Neural progenitor cell (in vitro differentiated cells): ENCODE results near the gene ARMC10. TPM values are rescaled to one million over a fixed set of nuclear protein-coding genes. Genes with fewer than 3 reads are reported as not detected.
"Not testable (repeated sequence)": the region's sequence is repeated elsewhere in the genome, so short reads cannot be mapped to it uniquely, and the experiment has no call there.

Experiments used
- DNase-seq: peaks from one replicate; pipeline ENCODE4 v3.0.0-alpha.2; 2016; ENCODE audit warnings: low spot score
- H2AFZ ChIP-seq: fragments of 200-600 bp; sonication (generic); replicated peaks from 2 replicates; pipeline ENCODE4 v1.6.1; 2016; ENCODE audit warnings: antibody characterized with exemption
- H3F3A ChIP-seq: fragments of 200-600 bp; sonication (generic); 2 replicates; pipeline ENCODE4 v1.6.1; 2016; ENCODE audit warnings: antibody characterized with exemption, low read depth
- H3K27ac ChIP-seq: fragments of 200-600 bp; sonication (generic); 2 replicates; pipeline ENCODE4 v1.5.1; 2016; ENCODE audit warnings: mild to moderate bottlenecking
- H3K27me3 ChIP-seq: fragments of 200-600 bp; sonication (generic); 2 replicates; pipeline ENCODE4 v1.6.1; 2016; ENCODE audit warnings: mild to moderate bottlenecking, moderate library complexity
- H3K36me3 ChIP-seq: fragments of 200-600 bp; sonication (generic); 2 replicates; pipeline ENCODE4 v1.5.1; 2016
- H3K4me1 ChIP-seq: fragments of 200-600 bp; sonication (generic); 2 replicates; pipeline ENCODE4 v1.6.1; 2016; ENCODE audit warnings: mixed run types
- H3K4me2 ChIP-seq: fragments of 200-600 bp; sonication (generic); 2 replicates; pipeline ENCODE4 v1.6.1; 2016
- H3K4me3 ChIP-seq: fragments of 200-600 bp; sonication (generic); 2 replicates; pipeline ENCODE4 v1.5.1; 2016
- H3K79me2 ChIP-seq: fragments of 200-600 bp; sonication (generic); 2 replicates; pipeline ENCODE4 v1.6.1; 2016; ENCODE audit warnings: low read depth
- H3K9ac ChIP-seq: fragments of 200-600 bp; sonication (generic); 2 replicates; pipeline ENCODE4 v1.6.1; 2016
- H3K9me3 ChIP-seq: fragments of 200-600 bp; sonication (generic); 2 replicates; pipeline ENCODE4 v1.5.1; 2016; ENCODE audit warnings: low read depth
- H4K20me1 ChIP-seq: fragments of 200-600 bp; sonication (generic); 2 replicates; pipeline ENCODE4 v1.6.1; 2016; ENCODE audit warnings: low read depth
- H3K27ac Mint-ChIP-seq: 3 replicates; pipeline ENCODE4 v1.8.0; 2021; ENCODE audit warnings: mixed read lengths
- H3K27me3 Mint-ChIP-seq: 2 replicates; pipeline ENCODE4 v1.8.0; 2022; ENCODE audit warnings: low read depth, mild to moderate bottlenecking, inconsistent platforms, moderate library complexity, mixed read lengths; ENCODE audit not compliant: insufficient read depth
- H3K36me3 Mint-ChIP-seq: 3 replicates; pipeline ENCODE4 v1.8.0; 2021; ENCODE audit warnings: mixed read lengths
- H3K4me1 Mint-ChIP-seq: 3 replicates; pipeline ENCODE4 v1.8.0; 2021; ENCODE audit warnings: mixed read lengths
- H3K4me3 Mint-ChIP-seq: 3 replicates; pipeline ENCODE4 v1.8.0; 2021; ENCODE audit warnings: mild to moderate bottlenecking, moderate library complexity, mixed read lengths
- H3K9me3 Mint-ChIP-seq: 3 replicates; pipeline ENCODE4 v1.8.0; 2020; ENCODE audit warnings: mixed read lengths
- CTCF ChIP-seq: fragments of 200-600 bp; sonication (generic); IDR thresholded peaks from 2 replicates; pipeline ENCODE4 v1.5.1; 2017; ENCODE audit warnings: antibody characterized with exemption, mild to moderate bottlenecking
- EZH2 ChIP-seq: fragments of 200-600 bp; sonication (generic); IDR thresholded peaks from 2 replicates; pipeline ENCODE4 v1.6.1; 2017; ENCODE audit warnings: antibody characterized with exemption, mild to moderate bottlenecking, moderate library complexity
- EZH2phosphoT487 ChIP-seq: fragments of 200-600 bp; sonication (generic); IDR thresholded peaks from 2 replicates; pipeline ENCODE4 v1.6.1; 2017; ENCODE audit warnings: antibody characterized with exemption
- total RNA-seq: library from RNA; depleted of rRNA; stranded (reverse); fragments of >200 nt; gene quantifications from 2 replicates; pipeline ENCODE4 v1.2.3, GENCODE V29; 2015; ENCODE audit warnings: low replicate concordance

The ARMC10 gene
- total RNA-seq, 1 donor from 2014 or later = 56.5 TPM

- Mint-ChIP-seq H3K4me3 (no peak overlapping the region), H3K27me3 (no peaks in the 10 kb centered on the region), H3K36me3 (peaks cover 14% of the 10 kb centered on the region), H3K4me1 (peaks cover under 1% of the 10 kb centered on the region), H3K27ac (no peak overlapping the region), H3K9me3 (no peaks in the 10 kb centered on the region)
- Histone ChIP-seq H3K79me2 (no peaks in the 10 kb centered on the region), H3K27me3 (no peaks in the 10 kb centered on the region), H3F3A (peaks cover 17% of the 10 kb centered on the region), H3K4me2 (no peak overlapping the region), H4K20me1 (no peaks in the 10 kb centered on the region), H3K4me3 (no peak overlapping the region), H3K9ac (no peak overlapping the region), H2AFZ (no peak overlapping the region), H3K27ac (no peak overlapping the region), H3K4me1 (no peaks in the 10 kb centered on the region), H3K9me3 (no peaks in the 10 kb centered on the region), H3K36me3 (peaks cover 10% of the 10 kb centered on the region)
- no peak for DNase-seq
- TF ChIP-seq EZH2 = no peak
- TF ChIP-seq EZH2phosphoT487 = no peak
- TF ChIP-seq CTCF = no peak
These were observed 25.4 kb downstream of the ARMC10 start for GRCh38 chr7:103100348-103100747.

GRCh38 chr7:103101543-103101942 is 26.6 kb downstream of the ARMC10 start:
- peaks cover 10% of the 10 kb centered on the region for H3K4me1 Mint-ChIP-seq

GRCh38 chr7:103106005-103106702 is 31.2 kb downstream of the ARMC10 start:
- H3K27me3 ChIP-seq = no peaks in the 10 kb centered on the region
- H3K4me3 ChIP-seq = no peak overlapping the region
- no peak overlapping the region for H2AFZ ChIP-seq
- H3K27me3 Mint-ChIP-seq = no peaks in the 10 kb centered on the region
- H3F3A ChIP-seq = peaks cover 7% of the 10 kb centered on the region
- H3K4me1 Mint-ChIP-seq = peaks cover 23% of the 10 kb centered on the region
- DNase-seq = peak; percentile 9
- no peak overlapping the region for H3K4me2 ChIP-seq
- H3K36me3 ChIP-seq = no peaks in the 10 kb centered on the region
- no peak overlapping the region for H3K4me3 Mint-ChIP-seq
- no peaks in the 10 kb centered on the region for H4K20me1 ChIP-seq
- TF ChIP-seq EZH2phosphoT487 (no peak), CTCF (no peak)
- no peaks in the 10 kb centered on the region for H3K4me1 ChIP-seq
- no peaks in the 10 kb centered on the region for H3K79me2 ChIP-seq
- no peaks in the 10 kb centered on the region for H3K9me3 ChIP-seq
- H3K9me3 Mint-ChIP-seq = peaks cover 6% of the 10 kb centered on the region
- H3K9ac ChIP-seq = no peak overlapping the region
- H3K27ac Mint-ChIP-seq = peak overlapping the region; percentile 85
- H3K27ac ChIP-seq = no peak overlapping the region
- H3K36me3 Mint-ChIP-seq = peaks cover 32% of the 10 kb centered on the region

More at GRCh38 chr7:103101543-103101942, 26.6 kb downstream of the ARMC10 start:
- Histone ChIP-seq H3K36me3 (peaks cover 6% of the 10 kb centered on the region), H4K20me1 (no peaks in the 10 kb centered on the region), H3K9me3 (no peaks in the 10 kb centered on the region), H3K79me2 (no peaks in the 10 kb centered on the region), H3K27ac (no peak overlapping the region), H3K9ac (no peak overlapping the region), H3K4me3 (no peak overlapping the region), H3K4me2 (no peak overlapping the region), H3F3A (peaks cover 16% of the 10 kb centered on the region), H3K27me3 (no peaks in the 10 kb centered on the region), H3K4me1 (no peaks in the 10 kb centered on the region), H2AFZ (no peak overlapping the region)
- Mint-ChIP-seq H3K9me3 (no peaks in the 10 kb centered on the region), H3K27me3 (no peaks in the 10 kb centered on the region), H3K27ac (no peak overlapping the region), H3K4me3 (no peak overlapping the region), H3K36me3 (peaks cover 7% of the 10 kb centered on the region)
- TF ChIP-seq CTCF = no peak
- no peak for TF ChIP-seq EZH2phosphoT487
- no peak for TF ChIP-seq EZH2
- no peak for DNase-seq

GRCh38 chr7:103106703-103107070 is 31.7 kb downstream of the ARMC10 start:
- not testable (repeated sequence) for H4K20me1 ChIP-seq, H3K9me3 ChIP-seq, H3K4me3 ChIP-seq, H3K27me3 ChIP-seq, H2AFZ ChIP-seq, H3K27me3 Mint-ChIP-seq, H3K4me1 ChIP-seq, H3K79me2 ChIP-seq, H3K36me3 ChIP-seq, H3K4me2 ChIP-seq, H3F3A ChIP-seq, H3K9ac ChIP-seq, H3K4me3 Mint-ChIP-seq, H3K9me3 Mint-ChIP-seq, H3K27ac ChIP-seq, DNase-seq
- Mint-ChIP-seq H3K27ac (peak overlapping the region; percentile 85), H3K4me1 (peaks cover 23% of the 10 kb centered on the region), H3K36me3 (peaks cover 34% of the 10 kb centered on the region)
